Measurements from ENCODE around the gene PRSS36.
A peak's percentile ranks its signal among the peaks of the same experiment; 100 is the strongest.
"Not testable (repeated sequence)": the region's sequence is repeated elsewhere in the genome, so short reads cannot be mapped to it uniquely, and the experiment has no call there.

The PRSS36 gene

GRCh38 chr16:31183432-31184428 lies 33.9 kb upstream of the PRSS36 start:
- no peak for DNase-seq

- DNase-seq: no peak
Observed at GRCh38 chr16:31182391-31182790, 32.5 kb upstream of the PRSS36 start.

- no peak for DNase-seq
Observed at GRCh38 chr16:31181102-31181830, 31.4 kb upstream of the PRSS36 start.

- peak; percentile 86 for DNase-seq
Observed at GRCh38 chr16:31179747-31180459, 30.0 kb upstream of the PRSS36 start, which contains the start of gene FUS. Gene FUS (plus strand): TSS chr16:31180139. CDS start chr16:31180215, 76 bp downstream.

- no peak for DNase-seq
Observed at GRCh38 chr16:31179219-31179746, 29.4 kb upstream of the PRSS36 start.

- DNase-seq: no peak
Observed at GRCh38 chr16:31177136-31177535, 27.3 kb upstream of the PRSS36 start.

- not testable (repeated sequence) for DNase-seq
Observed at GRCh38 chr16:31170048-31170447, 20.2 kb upstream of the PRSS36 start.

GRCh38 chr16:31168848-31169247 lies 19.0 kb upstream of the PRSS36 start:
- DNase-seq: no peak

GRCh38 chr16:31167315-31167714 lies 17.4 kb upstream of the PRSS36 start:
- DNase-seq: no peak

- no peak for DNase-seq
Observed at GRCh38 chr16:31157136-31157535, 7.3 kb upstream of the PRSS36 start.

GRCh38 chr16:31150976-31151375 lies 1.1 kb upstream of the PRSS36 start:
- not testable (repeated sequence) for DNase-seq

- no peak for DNase-seq
Observed at GRCh38 chr16:31149332-31149731, 534 bp downstream of the PRSS36 start.

- no peak for DNase-seq
Observed at GRCh38 chr16:31148896-31149295, 970 bp downstream of the PRSS36 start.

- DNase-seq: no peak
Observed at GRCh38 chr16:31148281-31148728, 1.6 kb downstream of the PRSS36 start.

- no peak for DNase-seq
Observed at GRCh38 chr16:31147574-31147973, 2.3 kb downstream of the PRSS36 start.

GRCh38 chr16:31145398-31145990 lies 4.4 kb downstream of the PRSS36 start:
- DNase-seq: no peak

GRCh38 chr16:31144418-31144817 lies 5.4 kb downstream of the PRSS36 start:
- not testable (repeated sequence) for DNase-seq

GRCh38 chr16:31143694-31144148 lies 6.1 kb downstream of the PRSS36 start:
- no peak for DNase-seq

GRCh38 chr16:31143011-31143693 lies 6.7 kb downstream of the PRSS36 start:
- no peak for DNase-seq

GRCh38 chr16:31142109-31143010 lies 7.5 kb downstream of the PRSS36 start:
- DNase-seq: peak; percentile 98
